Adrenal gland (tissue), 12 donors: ENCODE measurements around the gene CUTC. TPM values are rescaled to one million over a fixed set of nuclear protein-coding genes. Genes with fewer than 3 reads are reported as not detected.
"Not testable (repeated sequence)": the region's sequence is repeated elsewhere in the genome, so short reads cannot be mapped to it uniquely, and the experiment has no call there.

ENCODE experiments used
- DNase-seq, 7 donors: peaks; one replicate each; pipeline ENCODE4 v3.0.0-alpha.2; 2019 to 2020
- H3K27ac ChIP-seq, 5 donors: fragments of 200-600 bp; sonication (generic) in 4 of 5; 1 replicate in 3 of 5; 2 replicates in 2 of 5; pipeline versions ENCODE4 v1.5.1 to v1.8.0; 2016 to 2020; ENCODE audit warnings: mild to moderate bottlenecking in 1 of 5
- H3K27me3 ChIP-seq: fragments of 200-600 bp; 2 replicates; pipeline ENCODE4 v1.8.0; 2021
- H3K36me3 ChIP-seq, 2 donors: fragments of 200-600 bp; replicated peaks in 1 of 2; 1 replicate in 1 of 2; 2 replicates in 1 of 2; pipeline versions ENCODE4 v1.5.1 to v1.8.0; 2018 to 2022
- H3K4me1 ChIP-seq, 2 donors: fragments of 200-600 bp; replicated peaks in 1 of 2; 1 replicate in 1 of 2; 2 replicates in 1 of 2; pipeline versions ENCODE4 v1.5.1 to v1.8.0; 2018 to 2021
- H3K4me3 ChIP-seq, 4 donors: fragments of 200-600 bp; sonication (generic) in 3 of 4; one replicate each; pipeline ENCODE4 v1.5.1; 2016 to 2018
- H3K9me3 ChIP-seq, 3 donors: fragments of 200-600 bp; sonication (generic) in 1 of 3; replicated peaks in 1 of 3; 1 replicate in 2 of 3; 2 replicates in 1 of 3; pipeline versions ENCODE4 v1.5.1 to v1.8.0; 2016 to 2021
- CTCF ChIP-seq, 6 experiments: fragments of 450-650 bp in 4 of 6; fragments of 200-600 bp in 2 of 6; sonication (generic) in 1 of 6; IDR thresholded peaks; 1 replicate in 5 of 6; 2 replicates in 1 of 6; pipeline versions ENCODE4 v1.5.1 to v1.8.0; 2016 to 2021; ENCODE audit warnings: antibody characterized with exemption in 6 of 6, mild to moderate bottlenecking in 2 of 6, moderate library complexity in 1 of 6
- POLR2A ChIP-seq, 2 donors: fragments of 450-650 bp; IDR thresholded peaks; one replicate each; pipeline ENCODE4 v1.6.1; 2017; ENCODE audit warnings: antibody characterized with exemption in 2 of 2, mild to moderate bottlenecking in 2 of 2, moderate library complexity in 1 of 2
- WGBS, 4 donors: extraction: QIAGEN DNeasy Blood & Tissue Kit in 2 of 4; methylation state at CpG; one replicate each; pipeline versions ENCODE4 v1.1.5 to v1.1.7; 2013 to 2017; 5-methylcytosine and 5-hydroxymethylcytosine counted together
- intact Hi-C, 2 donors: fragments of 100-400 bp; cut with DNase I; formaldehyde crosslinking; loops; one replicate each; pipeline versions ENCODE4 v1.14.1 to v1.15.0; 2022 to 2023
- polyA plus RNA-seq, 3 donors: library from polyadenylated mRNA; stranded (reverse); fragments of 200-250 nt in 2 of 3; fragments of 350-450 nt in 1 of 3; fragmentation: Illumina TruSeq in 1 of 3; extraction: RNeasy Lipid Tissue Mini Kit (QIAGEN cat#74804) in 1 of 3; gene quantifications; one replicate each; pipeline ENCODE4 v1.2.3, GENCODE V29; 2013 to 2014
- total RNA-seq, 9 donors: library from RNA; depleted of rRNA in 4 of 9; stranded (reverse); fragments of >200 nt in 4 of 9; fragments of 120-200 nt in 1 of 9; fragmentation: NEBNext Ultra II Directional in 1 of 9; extraction: Animal tissue kit (Norgen Biotek cat#: 25700) in 1 of 9; gene quantifications; one replicate each; pipeline versions ENCODE4 v1.1.0 to v1.2.4, GENCODE V29; 2013 to 2023
- donor health status: healthy with polysubstance abuse.
- donor health status: Bipolar disorder and iron deficiency.
- donor health status: DM: yes; HTN: yes; CAD: no.
- donor health status: DM: no; HTN: no; CAD: no.
- donor health status: DM: no; HTN: no; CAD: no.
- donor health status: DM: yes; HTN: yes; CAD: no.

The CUTC gene
- total and polyA plus RNA-seq, 12 donors = 16.0 to 36.5 (median 19.9) TPM

- WGBS, 4 donors = 42 to 52% (median 49%) methylated on average over 2 of the region's 2 CpGs
- H3K9me3 ChIP-seq = peaks cover 0 to 13% (median 11%) of the 10 kb centered on the region in 3 donors
- no peak overlapping the region for H3K4me3 ChIP-seq
- H3K36me3 ChIP-seq = peaks cover 0 to 72% of the 10 kb centered on the region in 2 donors
- intact Hi-C loops = no loop called here
- no peaks in the 10 kb centered on the region for H3K27me3 ChIP-seq
- H3K27ac ChIP-seq = no peak overlapping the region
- DNase-seq = no peak
- no peak for TF ChIP-seq POLR2A (IDR thresholded peaks at IDR 0.05)
- peaks cover 9 to 19% of the 10 kb centered on the region in 2 donors for H3K4me1 ChIP-seq
Observed at GRCh38 chr10:99742701-99743100, 10.7 kb downstream of the CUTC start.

- Histone ChIP-seq H3K4me1 (peaks cover 9 to 21% of the 10 kb centered on the region in 2 donors), H3K27ac (no peak overlapping the region), H3K27me3 (no peaks in the 10 kb centered on the region), H3K36me3 (peaks cover 0 to 77% of the 10 kb centered on the region in 2 donors), H3K9me3 (peaks cover 0 to 13% (median 11%) of the 10 kb centered on the region in 3 donors), H3K4me3 (no peak overlapping the region)
- WGBS, 4 donors = 81 to 94% (median 86%) methylated on average over 3 of the region's 3 CpGs
- intact Hi-C loops = no loop called here
- no peak for TF ChIP-seq POLR2A (IDR thresholded peaks at IDR 0.05)
- TF ChIP-seq CTCF (IDR thresholded peaks at IDR 0.05) = no peak
- no peak for DNase-seq
Observed at GRCh38 chr10:99743841-99744240, 11.8 kb downstream of the CUTC start.

GRCh38 chr10:99746166-99746565 lies 14.1 kb downstream of the CUTC start:
- peaks cover 9 to 27% of the 10 kb centered on the region in 2 donors for H3K4me1 ChIP-seq
- H3K4me3 ChIP-seq, DNase-seq, H3K27me3 ChIP-seq, H3K9me3 ChIP-seq, intact Hi-C loops, H3K27ac ChIP-seq: not testable (repeated sequence)
- 90 to 99% (median 94%) methylated on average over 2 of the region's 2 CpGs for WGBS, 4 donors
- H3K36me3 ChIP-seq = peaks cover 0 to 77% of the 10 kb centered on the region in 2 donors

GRCh38 chr10:99748823-99749451 lies 16.9 kb downstream of the CUTC start:
- Histone ChIP-seq H3K4me3 (no peak overlapping the region), H3K27me3 (no peaks in the 10 kb centered on the region), H3K9me3 (no peaks in the 10 kb centered on the region), H3K4me1 (peaks cover 0 to 13% of the 10 kb centered on the region in 2 donors), H3K27ac (peak overlapping the region in 2 of 5 donors; percentile 1 to 22), H3K36me3 (peaks cover 0 to 65% of the 10 kb centered on the region in 2 donors)
- intact Hi-C loops = no loop called here
- DNase-seq = no peak
- TF ChIP-seq CTCF (IDR thresholded peaks at IDR 0.05) (no peak), POLR2A (IDR thresholded peaks at IDR 0.05) (no peak)
- WGBS, 4 donors = 50 to 69% (median 62%) methylated on average over 2 of the region's 2 CpGs

GRCh38 chr10:99750641-99751040 lies 18.6 kb downstream of the CUTC start:
- Histone ChIP-seq H3K36me3 (peaks cover 0 to 65% of the 10 kb centered on the region in 2 donors), H3K4me3 (no peak overlapping the region), H3K4me1 (peaks cover 0 to 13% of the 10 kb centered on the region in 2 donors), H3K9me3 (no peaks in the 10 kb centered on the region), H3K27ac (no peak overlapping the region), H3K27me3 (no peaks in the 10 kb centered on the region)
- DNase-seq = no peak
- intact Hi-C loops = no loop called here
- TF ChIP-seq POLR2A (IDR thresholded peaks at IDR 0.05) (no peak), CTCF (IDR thresholded peaks at IDR 0.05) (no peak)
